Ovary (tissue), 3 donors: ENCODE data around the gene IL23A.

ENCODE experiments used
- CTCF ChIP-seq, 3 donors: fragments of 450-650 bp in 2 of 3; fragments of 200-600 bp in 1 of 3; IDR thresholded peaks; one replicate each; pipeline versions ENCODE4 v1.5.1 to v1.8.0; 2016 to 2022; ENCODE audit warnings: antibody characterized with exemption in 3 of 3, mild to moderate bottlenecking in 1 of 3
- POLR2A ChIP-seq: fragments of 450-650 bp; IDR thresholded peaks from one replicate; pipeline ENCODE4 v1.6.1; 2017; ENCODE audit warnings: antibody characterized with exemption, mild to moderate bottlenecking, moderate library complexity
- donor health status: DM: no; HTN: no; CAD: no.

DNA sequence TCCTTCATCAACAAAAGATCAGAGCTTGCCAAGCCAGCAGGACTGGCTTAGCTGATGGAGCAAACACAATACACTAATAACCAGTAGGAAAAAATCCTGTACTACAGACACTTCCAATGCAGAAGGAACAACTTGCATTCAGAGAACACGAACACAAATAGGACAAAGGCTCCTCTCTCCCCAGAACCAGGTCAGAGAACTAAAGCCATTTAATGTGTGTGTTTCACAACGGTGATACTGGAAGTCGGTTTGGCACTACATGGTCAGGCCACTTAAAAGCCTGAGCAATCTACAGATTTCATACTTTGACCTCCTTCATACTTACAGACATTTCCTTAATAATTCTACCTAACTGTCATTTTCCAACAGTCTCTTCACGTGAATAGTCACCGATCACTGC is 44.9 kb upstream of the IL23A start:
- no peak for TF ChIP-seq POLR2A
- no peak for TF ChIP-seq CTCF (IDR thresholded peaks at IDR 0.05)
